ENCODE measurements around the gene UNC119. TPM values are rescaled to one million over a fixed set of nuclear protein-coding genes. Genes with fewer than 3 reads are reported as not detected.
"Not testable (repeated sequence)": the region's sequence is repeated elsewhere in the genome, so short reads cannot be mapped to it uniquely, and the experiment has no call there.

The UNC119 gene
- polyA plus RNA-seq, 2 donors: 15.3 to 20.1 TPM

DNA sequence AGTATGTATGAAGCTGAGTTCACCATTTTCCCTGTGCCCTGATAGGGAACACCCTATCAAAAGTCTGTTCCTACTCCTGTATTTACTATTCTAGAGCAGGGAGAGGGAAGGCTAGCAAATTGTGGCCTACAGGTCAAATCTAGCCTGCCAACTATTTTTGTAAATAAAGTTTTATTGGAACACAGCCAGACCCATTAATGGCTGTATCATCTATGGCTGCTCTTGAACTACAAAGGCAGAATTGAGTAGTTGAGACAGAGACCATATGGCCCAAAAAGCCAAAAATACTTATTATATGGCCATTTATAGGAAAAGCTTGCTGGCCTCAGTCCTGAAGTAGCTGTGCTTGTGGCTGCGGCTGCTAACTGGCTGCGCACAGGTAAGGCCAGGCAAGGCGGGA is 28.5 kb upstream of the UNC119 start:
- H3K9me3 ChIP-seq (ENCODE audit: control insufficient read depth in 2 of 2, insufficient read depth in 1 of 2, low read depth in 1 of 2, low read length in 1 of 2): no peaks in the 10 kb centered on the region
- no peaks in the 10 kb centered on the region for H3K27me3 ChIP-seq (ENCODE audit: control insufficient read depth in 1 of 2, insufficient read depth in 2 of 2, low read length in 2 of 2)
- H3K27ac ChIP-seq (ENCODE audit: low read depth in 2 of 2, low read length in 1 of 2): no peak overlapping the region
- peaks cover 0 to 4% of the 10 kb centered on the region in 2 donors for H3K4me1 ChIP-seq (ENCODE audit: control insufficient read depth in 2 of 2, insufficient read depth in 2 of 2, low read length in 1 of 2)
- H3K4me3 ChIP-seq (ENCODE audit: low read depth in 1 of 2, low read length in 2 of 2): no peak overlapping the region
- H3K36me3 ChIP-seq (ENCODE audit: control insufficient read depth in 2 of 2, insufficient read depth in 2 of 2, low read length in 1 of 2): peaks cover 7 to 11% of the 10 kb centered on the region in 2 donors
- WGBS, 2 donors: 98 to 99% methylated on average over 3 of the region's 3 CpGs

DNA sequence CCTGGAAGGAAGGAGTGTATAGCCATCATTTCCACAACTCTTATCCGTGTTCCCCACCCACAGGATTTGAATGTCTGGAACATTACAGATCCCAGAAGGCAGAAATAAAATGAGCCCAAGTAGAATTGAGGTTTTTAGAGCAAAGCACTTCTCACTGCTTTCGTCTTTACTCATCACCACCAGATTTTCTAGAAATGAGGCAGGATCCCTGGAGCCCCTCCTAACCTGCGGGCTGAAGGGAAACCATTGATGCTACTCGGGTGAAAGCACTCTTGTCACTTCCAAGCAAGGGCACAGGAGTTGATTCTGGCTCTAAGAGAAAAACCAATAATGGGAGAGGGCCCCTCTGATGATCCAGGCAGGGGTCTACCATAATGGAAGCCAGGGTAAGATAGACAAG is 27.1 kb upstream of the UNC119 start:
- 80 to 81% methylated on average over 4 of the region's 4 CpGs for WGBS, 2 donors
- no peaks in the 10 kb centered on the region for H3K27me3 ChIP-seq (ENCODE audit: control insufficient read depth in 1 of 2, insufficient read depth in 2 of 2, low read length in 2 of 2)
- H3K4me3 ChIP-seq (ENCODE audit: low read depth in 1 of 2, low read length in 2 of 2): no peak overlapping the region
- H3K27ac ChIP-seq (ENCODE audit: low read depth in 2 of 2, low read length in 1 of 2): no peak overlapping the region
- peaks cover 0 to 4% of the 10 kb centered on the region in 2 donors for H3K4me1 ChIP-seq (ENCODE audit: control insufficient read depth in 2 of 2, insufficient read depth in 2 of 2, low read length in 1 of 2)
- peaks cover 3 to 8% of the 10 kb centered on the region in 2 donors for H3K36me3 ChIP-seq (ENCODE audit: control insufficient read depth in 2 of 2, insufficient read depth in 2 of 2, low read length in 1 of 2)
- H3K9me3 ChIP-seq (ENCODE audit: control insufficient read depth in 2 of 2, insufficient read depth in 1 of 2, low read depth in 1 of 2, low read length in 1 of 2): no peaks in the 10 kb centered on the region

DNA sequence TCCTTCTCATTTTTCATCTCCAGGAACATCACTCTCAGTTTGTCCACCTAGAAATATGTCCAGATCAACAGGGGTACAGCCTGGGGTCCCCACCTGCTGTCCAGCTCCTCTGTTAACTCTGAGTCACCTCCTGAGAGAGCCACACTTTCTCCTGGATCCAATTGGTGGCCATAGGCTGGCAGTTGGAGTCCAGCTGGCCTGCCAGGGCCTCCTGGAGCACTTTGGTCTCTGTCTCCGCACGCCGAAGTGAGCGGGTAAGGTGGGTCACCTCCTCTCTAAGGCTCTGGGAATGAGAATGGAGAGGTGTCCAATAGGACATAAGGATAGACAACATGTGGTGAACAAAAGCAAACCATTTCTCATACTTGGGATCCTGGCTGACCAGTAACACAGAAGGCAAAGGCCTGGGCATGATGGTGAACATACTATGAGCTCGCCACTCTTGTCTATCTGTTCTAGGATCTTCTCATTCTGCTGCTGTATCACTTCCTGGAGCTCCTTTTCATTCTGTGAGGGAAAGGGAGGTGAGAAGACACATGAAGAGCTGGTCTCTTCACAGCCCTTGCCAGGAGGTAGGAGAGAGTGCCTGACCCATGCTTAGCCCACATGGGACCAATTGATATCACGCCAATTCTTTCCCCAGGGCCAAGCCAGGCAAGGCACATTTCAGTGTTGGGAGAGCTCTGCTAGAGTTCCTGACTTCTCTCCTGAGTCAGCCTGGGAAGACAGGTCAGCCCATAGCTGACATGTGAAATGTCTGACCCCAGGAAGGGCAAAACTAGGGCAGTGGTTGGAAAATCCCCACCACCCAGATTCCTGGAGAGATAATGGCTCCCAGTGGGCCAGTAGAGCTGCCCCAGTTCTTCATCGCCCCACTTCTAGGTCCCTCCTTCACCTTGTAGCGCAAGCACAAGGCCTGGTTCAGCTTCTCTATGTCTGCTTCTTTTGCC is 26.1 kb upstream of the UNC119 start:
- no peaks in the 10 kb centered on the region for H3K9me3 ChIP-seq (ENCODE audit: control insufficient read depth in 2 of 2, insufficient read depth in 1 of 2, low read depth in 1 of 2, low read length in 1 of 2)
- H3K27me3 ChIP-seq (ENCODE audit: control insufficient read depth in 1 of 2, insufficient read depth in 2 of 2, low read length in 2 of 2): no peaks in the 10 kb centered on the region
- H3K4me1 ChIP-seq (ENCODE audit: control insufficient read depth in 2 of 2, insufficient read depth in 2 of 2, low read length in 1 of 2): peaks cover 0 to 4% of the 10 kb centered on the region in 2 donors
- 94 to 97% methylated on average over 8 of the region's 8 CpGs for WGBS, 2 donors
- no peak overlapping the region for H3K27ac ChIP-seq (ENCODE audit: low read depth in 2 of 2, low read length in 1 of 2)
- H3K4me3 ChIP-seq (ENCODE audit: low read depth in 1 of 2, low read length in 2 of 2): no peak overlapping the region
- H3K36me3 ChIP-seq (ENCODE audit: control insufficient read depth in 2 of 2, insufficient read depth in 2 of 2, low read length in 1 of 2): peaks cover 0 to 2% of the 10 kb centered on the region in 2 donors

DNA sequence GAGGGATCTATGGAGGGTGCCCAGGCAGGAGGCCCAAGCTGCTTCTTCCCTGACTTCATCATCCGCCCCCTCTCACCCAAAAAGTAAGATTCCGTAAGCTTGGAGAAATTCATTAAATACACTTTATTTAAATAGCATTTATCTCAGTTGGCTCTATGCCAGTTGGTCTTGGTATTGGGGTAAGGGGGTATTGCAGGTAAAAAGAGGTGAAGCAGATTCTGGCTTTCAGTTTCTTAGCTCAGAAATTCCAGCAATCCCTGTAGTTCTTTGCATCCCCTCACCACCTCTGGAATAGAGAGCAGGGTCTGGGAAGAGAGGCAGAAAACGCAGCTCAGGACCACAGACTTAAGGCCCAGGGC is 25.0 kb upstream of the UNC119 start:
- WGBS, 2 donors: 95 to 96% methylated on average over 3 of the region's 3 CpGs
- no peak overlapping the region for H3K4me3 ChIP-seq (ENCODE audit: low read depth in 1 of 2, low read length in 2 of 2)
- peaks cover 0 to 5% of the 10 kb centered on the region in 2 donors for H3K36me3 ChIP-seq (ENCODE audit: control insufficient read depth in 2 of 2, insufficient read depth in 2 of 2, low read length in 1 of 2)
- peak overlapping the region; percentile 40 to 68 for H3K27ac ChIP-seq (ENCODE audit: low read depth in 2 of 2, low read length in 1 of 2)
- no peaks in the 10 kb centered on the region for H3K27me3 ChIP-seq (ENCODE audit: control insufficient read depth in 1 of 2, insufficient read depth in 2 of 2, low read length in 2 of 2)
- no peaks in the 10 kb centered on the region for H3K9me3 ChIP-seq (ENCODE audit: control insufficient read depth in 2 of 2, insufficient read depth in 1 of 2, low read depth in 1 of 2, low read length in 1 of 2)
- H3K4me1 ChIP-seq (ENCODE audit: control insufficient read depth in 2 of 2, insufficient read depth in 2 of 2, low read length in 1 of 2): peaks cover 0 to 4% of the 10 kb centered on the region in 2 donors

DNA sequence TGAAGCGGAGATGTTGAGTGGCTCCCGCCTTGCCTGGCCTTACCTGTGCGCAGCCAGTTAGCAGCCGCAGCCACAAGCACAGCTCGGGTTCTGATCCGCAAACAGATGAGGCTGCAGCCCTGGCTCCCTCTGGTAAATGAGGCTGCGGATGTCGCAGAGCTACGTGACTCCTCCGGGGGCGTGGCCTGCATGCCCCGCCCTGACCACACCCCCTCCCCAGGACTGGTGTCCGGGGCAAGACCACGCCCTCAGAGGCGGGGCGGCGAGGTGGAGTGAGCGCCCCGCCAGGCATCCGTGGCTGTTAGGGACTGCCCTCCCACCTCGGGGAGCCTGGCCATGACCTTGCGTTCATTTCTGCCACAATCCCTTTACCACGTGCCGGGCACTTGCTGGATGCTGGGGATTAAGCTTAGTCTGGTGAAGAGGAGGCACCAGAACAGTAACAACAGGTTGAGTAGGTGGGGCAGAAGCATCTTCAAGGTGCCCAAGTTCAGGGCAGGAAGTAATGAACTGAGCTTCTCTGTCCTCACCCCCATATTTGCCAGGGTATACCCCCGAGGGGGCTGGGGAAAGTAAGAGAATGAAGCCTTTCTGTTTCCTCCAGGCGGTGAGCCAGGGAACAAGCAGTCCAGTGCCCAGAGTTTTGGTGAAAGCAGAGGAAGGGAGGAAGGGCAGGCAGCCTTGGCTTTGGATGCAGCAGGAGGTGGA is 24.5 kb upstream of the UNC119 start, which contains the start of gene ALDOC:
Gene ALDOC, minus strand, starts transcription at position 138 of the 708 bp plus-strand sequence. CDS start 1,363 bp downstream, outside the sequence.
- H3K27ac ChIP-seq (ENCODE audit: low read depth in 2 of 2, low read length in 1 of 2): peak within 1 kb of the TSS; percentile 40 to 68
- H3K4me3 ChIP-seq (ENCODE audit: low read depth in 1 of 2, low read length in 2 of 2): peak within 1 kb of the TSS in 1 of 2 donors; percentile 31
- WGBS, 2 donors: 5 to 9% methylated on average over 24 to 26 of the region's 26 CpGs
- no peaks in the 10 kb centered on the region for H3K9me3 ChIP-seq (ENCODE audit: control insufficient read depth in 2 of 2, insufficient read depth in 1 of 2, low read depth in 1 of 2, low read length in 1 of 2)
- no peaks in the 10 kb centered on the region for H3K27me3 ChIP-seq (ENCODE audit: control insufficient read depth in 1 of 2, insufficient read depth in 2 of 2, low read length in 2 of 2)
- peaks cover 0 to 5% of the 10 kb centered on the region in 2 donors for H3K36me3 ChIP-seq (ENCODE audit: control insufficient read depth in 2 of 2, insufficient read depth in 2 of 2, low read length in 1 of 2)
- peaks cover 0 to 4% of the 10 kb centered on the region in 2 donors for H3K4me1 ChIP-seq (ENCODE audit: control insufficient read depth in 2 of 2, insufficient read depth in 2 of 2, low read length in 1 of 2)

DNA sequence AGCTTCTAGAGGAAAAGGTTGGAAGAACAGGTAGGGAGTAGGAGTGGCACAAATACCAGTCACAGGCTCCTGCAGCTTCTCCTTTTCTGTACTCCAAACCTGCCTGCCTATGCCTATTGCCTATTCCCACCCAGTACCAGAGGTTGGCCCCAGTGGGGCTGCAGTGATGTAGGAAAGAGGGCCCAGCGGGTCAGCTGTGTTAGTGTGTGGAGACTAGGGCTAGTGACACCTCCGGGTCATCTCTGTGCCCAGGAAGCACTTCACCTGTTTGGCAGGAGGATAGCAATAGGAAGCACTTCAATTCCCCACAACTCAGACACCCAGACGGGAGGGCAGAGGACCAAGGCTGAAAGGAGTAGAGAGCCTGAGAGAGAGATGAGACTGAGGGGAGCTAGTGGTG is 23.6 kb upstream of the UNC119 start:
- not testable (repeated sequence) for H3K27ac ChIP-seq (ENCODE audit: low read depth in 2 of 2, low read length in 1 of 2); H3K9me3 ChIP-seq (ENCODE audit: control insufficient read depth in 2 of 2, insufficient read depth in 1 of 2, low read depth in 1 of 2, low read length in 1 of 2); H3K27me3 ChIP-seq (ENCODE audit: control insufficient read depth in 1 of 2, insufficient read depth in 2 of 2, low read length in 2 of 2); H3K4me3 ChIP-seq (ENCODE audit: low read depth in 1 of 2, low read length in 2 of 2); H3K36me3 ChIP-seq (ENCODE audit: control insufficient read depth in 2 of 2, insufficient read depth in 2 of 2, low read length in 1 of 2); H3K4me1 ChIP-seq (ENCODE audit: control insufficient read depth in 2 of 2, insufficient read depth in 2 of 2, low read length in 1 of 2)
- 68 to 70% methylated on average over 3 of the region's 3 CpGs for WGBS, 2 donors

DNA sequence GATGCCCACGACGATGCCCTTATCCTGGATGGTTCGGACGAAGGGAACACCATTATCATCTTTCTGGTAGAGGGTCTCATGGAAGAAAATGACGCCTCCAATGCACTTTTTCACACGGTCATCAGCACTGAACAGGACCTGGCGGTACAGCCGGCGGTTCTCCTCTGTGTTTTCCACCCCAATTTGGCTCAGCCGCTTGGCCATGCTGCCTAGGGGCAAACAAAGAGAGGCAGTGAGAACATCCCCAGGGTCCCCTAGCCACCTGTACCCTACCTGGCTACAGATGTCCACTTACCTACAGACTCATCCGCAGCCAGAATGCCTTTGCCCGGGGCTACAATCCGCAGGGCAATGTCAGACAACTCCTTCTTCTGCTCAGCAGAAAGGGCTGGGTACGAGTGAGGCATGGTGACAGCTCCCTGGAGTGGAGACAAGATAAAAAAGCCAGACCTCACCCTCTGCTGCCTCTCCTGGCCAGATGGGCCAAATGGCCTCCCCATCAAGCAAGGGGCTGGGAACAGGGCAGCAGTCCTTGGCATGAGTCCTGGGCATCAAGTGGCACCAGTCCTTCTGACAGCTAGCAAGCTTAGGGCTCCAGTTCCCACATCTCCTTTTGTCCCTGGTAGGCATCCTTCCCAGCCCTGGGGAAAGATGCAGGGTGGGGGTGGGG is 22.8 kb upstream of the UNC119 start:
- Histone ChIP-seq H3K27me3 (ENCODE audit: control insufficient read depth in 1 of 2, insufficient read depth in 2 of 2, low read length in 2 of 2) (no peaks in the 10 kb centered on the region), H3K9me3 (ENCODE audit: control insufficient read depth in 2 of 2, insufficient read depth in 1 of 2, low read depth in 1 of 2, low read length in 1 of 2) (no peaks in the 10 kb centered on the region), H3K27ac (ENCODE audit: low read depth in 2 of 2, low read length in 1 of 2) (no peak overlapping the region), H3K36me3 (ENCODE audit: control insufficient read depth in 2 of 2, insufficient read depth in 2 of 2, low read length in 1 of 2) (peaks cover 0 to 5% of the 10 kb centered on the region in 2 donors), H3K4me3 (ENCODE audit: low read depth in 1 of 2, low read length in 2 of 2) (no peak overlapping the region), H3K4me1 (ENCODE audit: control insufficient read depth in 2 of 2, insufficient read depth in 2 of 2, low read length in 1 of 2) (peaks cover 0 to 4% of the 10 kb centered on the region in 2 donors)
- 94% methylated on average over 14 of the region's 14 CpGs for WGBS, 2 donors

DNA sequence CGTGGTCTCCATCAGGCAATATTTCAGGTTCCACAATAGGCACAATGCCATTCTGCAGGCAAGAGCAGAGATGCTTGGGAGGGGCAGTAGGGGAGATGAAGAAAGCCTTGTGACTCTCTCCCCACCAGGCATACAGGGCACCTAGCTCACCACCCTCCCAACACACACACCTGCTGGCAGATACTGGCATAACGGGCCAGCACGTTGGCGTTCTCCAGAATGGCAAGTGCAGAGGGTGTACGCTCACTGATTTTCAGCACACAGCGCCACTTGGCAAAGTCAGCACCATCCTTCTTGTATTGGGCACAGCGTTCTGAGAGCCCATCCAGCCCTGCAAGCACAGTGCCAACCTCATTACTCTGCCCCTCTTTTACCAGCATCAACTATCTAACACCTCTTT is 22.1 kb upstream of the UNC119 start:
- Histone ChIP-seq H3K9me3 (ENCODE audit: control insufficient read depth in 2 of 2, insufficient read depth in 1 of 2, low read depth in 1 of 2, low read length in 1 of 2) (no peaks in the 10 kb centered on the region), H3K4me1 (ENCODE audit: control insufficient read depth in 2 of 2, insufficient read depth in 2 of 2, low read length in 1 of 2) (peaks cover 2 to 4% of the 10 kb centered on the region in 2 donors), H3K4me3 (ENCODE audit: low read depth in 1 of 2, low read length in 2 of 2) (no peak overlapping the region), H3K27me3 (ENCODE audit: control insufficient read depth in 1 of 2, insufficient read depth in 2 of 2, low read length in 2 of 2) (no peaks in the 10 kb centered on the region), H3K27ac (ENCODE audit: low read depth in 2 of 2, low read length in 1 of 2) (no peak overlapping the region), H3K36me3 (ENCODE audit: control insufficient read depth in 2 of 2, insufficient read depth in 2 of 2, low read length in 1 of 2) (peaks cover 0 to 3% of the 10 kb centered on the region in 2 donors)
- WGBS, 2 donors: 90 to 91% methylated on average over 7 of the region's 7 CpGs

DNA sequence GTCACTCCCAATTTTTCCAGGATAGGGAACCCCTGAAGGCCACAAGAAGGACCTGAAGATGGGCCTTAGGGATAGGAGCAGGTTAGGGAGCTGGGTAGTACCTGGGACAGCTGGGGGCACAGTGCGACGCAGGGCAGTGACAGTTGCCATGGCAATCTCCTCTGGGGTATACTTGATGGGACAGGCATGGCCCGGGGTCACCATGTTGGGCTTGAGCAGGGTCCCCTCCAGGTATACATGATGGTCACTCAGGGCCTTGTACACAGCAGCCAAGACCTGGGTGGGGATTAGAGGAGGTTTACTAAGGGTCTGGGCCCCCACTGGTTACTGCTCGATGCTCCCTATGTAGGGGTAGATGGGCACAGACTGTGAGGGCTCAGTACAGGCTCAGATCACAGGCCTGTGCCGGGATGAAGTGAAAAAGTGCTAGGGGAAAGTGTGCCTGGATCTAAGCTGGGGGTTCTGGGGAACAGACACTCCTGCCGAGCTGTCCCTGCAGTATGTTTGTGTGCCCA is 21.6 kb upstream of the UNC119 start:
- no peak overlapping the region for H3K4me3 ChIP-seq (ENCODE audit: low read depth in 1 of 2, low read length in 2 of 2)
- WGBS, 2 donors: 95 to 98% methylated on average over 6 of the region's 6 CpGs
- no peaks in the 10 kb centered on the region for H3K27me3 ChIP-seq (ENCODE audit: control insufficient read depth in 1 of 2, insufficient read depth in 2 of 2, low read length in 2 of 2)

More for the DNA sequence above, 21.6 kb upstream of the UNC119 start:
- H3K4me1 ChIP-seq (ENCODE audit: control insufficient read depth in 2 of 2, insufficient read depth in 2 of 2, low read length in 1 of 2): peaks cover 2 to 4% of the 10 kb centered on the region in 2 donors
- no peak overlapping the region for H3K27ac ChIP-seq (ENCODE audit: low read depth in 2 of 2, low read length in 1 of 2)
- H3K36me3 ChIP-seq (ENCODE audit: control insufficient read depth in 2 of 2, insufficient read depth in 2 of 2, low read length in 1 of 2): peaks cover 0 to 3% of the 10 kb centered on the region in 2 donors
- H3K9me3 ChIP-seq (ENCODE audit: control insufficient read depth in 2 of 2, insufficient read depth in 1 of 2, low read depth in 1 of 2, low read length in 1 of 2): no peaks in the 10 kb centered on the region

Measured in esophagus (tissue), 2 donors.